ENCODE measurements around the gene YIPF2.
"Not testable (repeated sequence)": the region's sequence is repeated elsewhere in the genome, so short reads cannot be mapped to it uniquely, and the experiment has no call there.

YIPF2 gene

DNA sequence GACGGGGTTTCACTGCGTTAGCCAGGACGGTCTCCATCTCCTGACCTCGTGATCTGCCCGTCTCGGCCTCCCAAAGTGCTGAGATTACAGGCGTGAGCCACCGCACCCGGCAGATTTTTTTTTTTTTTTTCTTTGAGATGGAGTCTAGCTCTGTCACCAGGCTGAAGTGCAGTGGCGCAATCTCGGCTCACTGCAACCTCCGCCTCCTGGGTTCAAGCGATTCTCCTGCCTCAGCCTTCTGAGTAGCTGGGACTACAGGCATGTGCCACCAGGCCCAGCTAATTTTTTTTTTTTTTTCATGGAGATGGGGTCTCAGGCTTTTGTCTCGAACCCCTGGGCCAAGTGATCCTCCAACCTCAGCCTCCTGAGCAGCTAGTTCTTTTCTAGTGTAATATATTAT is 13.2 kb upstream of the YIPF2 start:
- DNase-seq (ENCODE audit: low read depth): not testable (repeated sequence)

DNA sequence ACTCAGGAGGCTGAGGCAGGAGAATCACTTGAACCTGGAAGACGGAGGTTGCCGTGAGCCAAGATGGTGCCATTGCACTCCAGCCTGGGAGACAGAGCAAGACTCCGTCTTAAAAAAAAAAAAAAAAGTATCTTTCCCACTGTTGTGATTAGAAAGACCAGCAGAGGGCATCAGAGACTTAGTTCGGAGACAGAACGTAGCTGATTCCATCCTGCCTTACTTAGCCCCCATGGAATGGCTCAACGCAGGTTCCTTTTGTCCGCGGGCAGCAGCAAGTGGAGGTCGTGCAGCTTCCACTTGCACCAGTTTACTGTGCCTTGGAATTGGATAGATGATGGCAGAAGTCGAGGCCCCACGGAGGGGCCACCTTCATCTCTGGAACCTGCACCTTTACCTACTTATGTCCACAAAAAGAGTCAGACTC is 8.2 kb upstream of the YIPF2 start:
- peak; percentile 69 for DNase-seq (ENCODE audit: low read depth)

DNA sequence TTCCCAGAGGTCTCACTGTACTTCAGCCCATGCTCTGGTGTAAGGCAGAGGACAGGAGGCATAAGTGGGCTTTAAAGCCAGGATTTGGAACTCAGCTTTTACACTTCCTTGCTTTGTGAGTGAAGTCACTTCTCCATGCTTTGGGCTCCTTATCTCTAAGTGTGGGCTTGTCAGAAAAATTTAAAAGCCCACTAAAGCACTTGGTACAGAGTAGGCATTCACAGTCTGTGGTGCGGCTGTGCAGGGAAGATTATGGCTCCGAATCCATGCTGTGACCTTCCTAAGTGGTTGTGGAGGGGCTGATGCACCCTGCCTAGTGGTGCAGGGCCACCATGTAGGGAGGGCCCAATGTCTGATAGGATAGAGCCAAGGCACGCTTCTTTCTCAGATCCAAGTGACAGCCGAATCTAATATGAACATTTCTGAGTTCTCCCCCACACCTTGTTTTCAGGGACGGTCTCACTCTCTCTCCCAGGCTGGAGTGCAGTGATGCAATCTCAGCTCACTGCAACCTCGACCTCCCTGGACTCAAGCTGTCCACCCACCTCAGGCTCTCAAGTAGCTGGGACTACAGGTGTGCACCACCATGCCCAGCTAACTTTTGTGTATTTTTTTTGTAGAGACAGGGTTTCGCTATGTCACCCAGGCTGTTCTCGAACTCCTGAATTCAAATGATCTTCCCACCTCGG is 7.1 kb upstream of the YIPF2 start:
- no peak for DNase-seq (ENCODE audit: low read depth)

DNA sequence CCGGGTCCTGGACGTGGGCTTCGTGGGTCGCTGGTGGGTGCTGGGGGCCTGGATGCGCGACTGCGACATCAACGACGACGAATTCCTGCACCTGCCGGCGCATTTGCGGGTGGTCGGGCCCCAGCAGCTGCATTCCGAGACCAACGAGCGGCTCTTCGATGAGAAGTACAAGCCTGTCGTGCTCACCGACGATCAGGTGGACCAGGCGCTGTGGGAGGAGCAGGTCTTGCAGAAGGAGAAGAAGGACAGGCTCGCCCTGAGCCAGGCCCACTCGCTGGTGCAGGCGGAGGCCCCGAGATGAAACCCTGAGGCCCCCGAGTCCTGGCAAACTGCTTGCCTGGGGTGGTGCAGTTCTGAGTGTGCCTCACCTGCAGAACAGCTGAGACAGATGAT is 959 bp upstream of the YIPF2 start:
- DNase-seq (ENCODE audit: low read depth): no peak

DNA sequence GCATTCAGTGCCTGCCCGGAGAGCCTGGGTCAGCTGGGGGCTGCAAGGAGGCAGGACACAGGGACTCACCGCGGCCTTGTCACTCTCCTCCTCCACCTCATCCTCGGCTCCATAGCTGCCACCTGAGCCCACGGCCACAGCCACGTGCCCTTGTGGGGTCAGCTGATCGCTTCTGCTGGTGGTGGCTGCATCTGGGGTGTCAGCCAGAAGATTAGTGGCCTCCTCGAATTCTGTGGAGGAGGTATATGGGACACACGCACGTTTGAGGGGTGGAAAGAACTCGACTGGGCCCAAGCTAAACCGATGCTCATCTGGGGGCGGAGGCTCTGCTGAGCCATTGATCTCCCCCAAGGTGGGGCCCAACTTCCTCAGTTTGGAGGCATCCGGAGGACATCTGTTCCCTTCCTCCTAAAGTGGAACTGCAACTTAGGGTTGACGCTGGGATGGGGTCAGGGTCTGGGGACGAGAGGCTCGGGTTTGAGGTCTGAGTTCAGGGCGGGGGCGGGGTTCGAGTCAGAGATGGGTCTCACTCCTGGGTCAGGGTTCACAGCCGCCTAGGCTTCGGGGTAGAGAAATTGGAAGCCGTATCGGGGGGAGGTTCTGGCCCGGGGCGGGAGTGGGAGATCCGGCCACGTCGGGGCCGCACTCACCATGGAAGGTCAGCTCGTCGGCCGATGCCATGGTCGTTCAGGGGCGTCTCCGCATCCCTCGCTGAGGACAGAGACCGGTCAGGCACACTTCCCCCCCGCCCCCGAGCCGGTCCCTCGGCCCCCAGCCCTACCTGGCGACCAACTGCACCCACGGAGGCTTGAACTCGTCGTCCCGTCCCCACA is 493 bp downstream of the YIPF2 start:
- no peak for DNase-seq (ENCODE audit: low read depth)

DNA sequence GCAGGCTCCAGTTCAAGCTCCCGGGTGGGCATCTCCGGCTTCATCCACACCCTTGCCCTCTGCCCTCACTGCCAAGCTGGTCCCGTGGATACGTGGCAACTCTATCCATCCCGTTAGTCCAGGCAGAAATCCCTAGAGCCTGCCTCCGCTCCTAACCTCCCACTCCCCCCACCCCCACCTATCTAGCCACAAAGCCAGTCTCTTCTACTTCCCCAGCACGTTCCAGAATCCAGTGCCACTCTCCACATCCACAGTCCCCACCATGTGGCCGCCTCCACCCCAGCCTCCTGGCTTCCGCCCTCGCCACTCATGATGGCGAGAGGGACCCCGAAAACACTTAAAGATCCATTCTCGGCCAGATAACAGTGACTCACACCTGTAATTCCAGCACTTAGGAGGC is 3.8 kb downstream of the YIPF2 start:
- DNase-seq (ENCODE audit: low read depth): no peak

DNA sequence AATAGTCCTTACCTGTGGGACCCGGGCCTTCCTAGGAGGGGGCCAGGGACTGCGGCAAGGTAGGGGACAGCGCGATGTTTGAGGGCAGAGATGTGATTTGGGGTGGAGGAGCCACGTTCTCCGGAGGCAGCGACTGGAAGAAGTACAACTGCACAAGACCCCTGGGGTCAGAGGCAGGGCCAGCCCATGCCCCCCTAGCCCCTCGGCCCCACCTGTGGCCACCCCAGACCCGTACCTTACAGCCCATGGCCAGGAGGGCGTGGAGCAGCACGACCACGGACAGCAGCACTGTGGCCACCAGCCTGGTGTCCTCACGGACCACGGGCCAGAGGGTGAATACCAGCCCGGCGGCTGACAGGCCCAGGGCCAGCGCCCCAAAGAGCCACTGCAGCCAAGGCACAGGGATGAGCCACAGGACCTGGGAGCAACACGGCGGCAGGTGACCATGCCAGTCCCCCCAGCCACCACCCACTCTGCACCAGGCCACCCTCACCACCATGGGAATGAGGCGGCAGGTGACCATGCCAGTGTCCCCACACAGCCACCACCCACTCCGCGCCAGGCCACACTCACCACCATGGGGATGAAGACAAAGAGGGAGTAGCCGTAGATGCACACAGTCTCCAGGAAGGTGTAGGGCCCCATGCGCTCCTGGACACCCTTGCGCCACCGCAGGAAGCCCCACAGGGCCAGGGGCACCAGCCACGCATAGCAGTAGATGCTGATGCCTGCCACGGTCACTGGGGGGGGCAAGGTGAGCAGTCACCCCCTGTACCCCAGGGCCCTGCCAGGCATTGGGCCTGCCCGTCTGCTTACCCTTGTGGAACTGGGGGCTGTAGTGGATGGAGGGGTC is 5.0 kb downstream of the YIPF2 start:
- no peak for DNase-seq (ENCODE audit: low read depth)

DNA sequence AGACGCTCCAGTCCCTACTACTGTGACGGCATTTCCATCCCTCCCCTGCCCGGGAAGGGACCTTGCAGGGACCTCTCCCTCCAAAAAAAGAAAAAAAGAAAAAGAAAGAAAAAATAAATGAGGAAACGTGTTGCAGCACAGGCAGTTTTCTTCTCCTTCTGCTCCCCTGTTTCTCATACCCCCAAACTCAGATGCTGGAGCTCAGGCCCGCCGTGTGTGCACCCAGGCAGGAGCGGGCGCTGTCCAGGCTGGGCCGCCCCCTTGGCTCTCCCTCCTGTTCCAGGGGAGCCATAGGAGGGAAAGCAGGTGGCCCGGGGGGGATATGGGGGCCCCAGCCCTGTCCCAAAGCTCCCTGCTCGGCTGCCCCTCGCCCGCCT is 5.8 kb downstream of the YIPF2 start:
- no peak for DNase-seq (ENCODE audit: low read depth)

DNA sequence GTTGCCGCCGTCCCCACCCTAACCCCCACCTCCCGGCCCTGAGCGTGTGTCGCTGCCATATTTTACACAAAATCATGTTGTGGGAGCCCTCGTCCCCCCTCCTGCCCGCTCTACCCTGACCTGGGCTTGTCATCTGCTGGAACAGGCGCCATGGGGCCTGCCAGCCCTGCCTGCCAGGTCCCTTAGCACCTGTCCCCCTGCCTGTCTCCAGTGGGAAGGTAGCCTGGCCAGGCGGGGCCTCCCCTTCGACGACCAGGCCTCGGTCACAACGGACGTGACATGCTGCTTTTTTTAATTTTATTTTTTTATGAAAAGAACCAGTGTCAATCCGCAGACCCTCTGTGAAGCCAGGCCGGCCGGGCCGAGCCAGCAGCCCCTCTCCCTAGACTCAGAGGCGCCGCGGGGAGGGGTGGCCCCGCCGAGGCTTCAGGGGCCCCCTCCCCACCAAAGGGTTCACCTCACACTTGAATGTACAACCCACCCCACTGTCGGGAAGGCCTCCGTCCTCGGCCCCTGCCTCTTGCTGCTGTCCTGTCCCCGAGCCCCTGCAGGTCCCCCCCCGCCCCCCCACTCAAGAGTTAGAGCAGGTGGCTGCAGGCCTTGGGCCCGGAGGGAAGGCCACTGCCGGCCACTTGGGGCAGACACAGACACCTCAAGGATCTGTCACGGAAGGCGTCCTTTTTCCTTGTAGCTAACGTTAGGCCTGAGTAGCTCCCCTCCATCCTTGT is 6.4 kb downstream of the YIPF2 start:
- DNase-seq (ENCODE audit: low read depth): no peak

DNA sequence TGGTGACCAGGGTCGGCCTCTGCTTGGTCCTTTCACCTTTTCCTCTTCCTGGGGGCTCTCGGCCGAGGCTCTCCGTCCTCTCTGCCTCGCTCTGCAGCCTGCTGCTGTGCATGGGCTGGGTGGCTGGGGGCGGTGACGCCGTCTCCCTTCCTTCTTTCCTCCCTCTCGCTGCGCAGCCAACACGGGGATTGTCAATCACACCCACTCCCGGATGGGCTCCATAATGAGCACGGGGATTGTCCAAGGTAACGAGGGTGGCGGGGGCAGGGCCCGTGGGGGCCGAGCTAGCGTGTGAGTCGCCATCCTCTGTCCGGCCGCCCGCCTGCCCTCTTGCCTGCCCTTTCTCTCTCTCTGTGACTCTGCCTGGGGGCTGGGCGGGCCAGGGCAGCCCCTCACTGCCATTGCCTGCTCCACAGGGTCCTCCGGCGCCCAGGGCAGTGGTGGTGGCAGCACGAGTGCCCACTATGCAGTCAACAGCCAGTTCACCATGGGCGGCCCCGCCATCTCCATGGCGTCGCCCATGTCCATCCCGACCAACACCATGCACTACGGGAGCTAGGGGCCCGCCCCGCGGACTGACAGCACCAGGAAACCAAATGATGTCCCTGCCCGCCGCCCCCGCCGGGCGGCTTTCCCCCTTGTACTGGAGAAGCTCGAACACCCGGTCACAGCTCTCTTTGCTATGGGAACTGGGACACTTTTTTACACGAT is 7.1 kb downstream of the YIPF2 start:
- no peak for DNase-seq (ENCODE audit: low read depth)

DNA sequence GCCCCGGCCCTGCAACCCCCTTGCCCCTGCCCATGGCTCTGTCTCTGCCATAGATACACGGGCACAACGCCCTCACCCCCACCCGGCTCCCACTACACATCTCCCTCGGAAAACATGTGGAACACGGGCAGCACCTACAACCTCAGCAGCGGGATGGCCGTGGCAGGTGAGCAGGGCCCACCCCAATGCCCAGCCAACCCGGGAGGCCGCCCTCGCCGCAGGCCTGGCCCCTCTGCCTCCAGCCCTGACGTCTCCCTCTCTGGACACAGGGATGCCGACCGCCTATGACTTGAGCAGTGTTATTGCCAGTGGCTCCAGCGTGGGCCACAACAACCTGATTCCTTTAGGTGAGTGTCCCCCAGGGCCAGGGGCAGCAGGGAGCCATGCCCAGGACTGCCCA is 7.7 kb downstream of the YIPF2 start:
- no peak for DNase-seq (ENCODE audit: low read depth)

DNA sequence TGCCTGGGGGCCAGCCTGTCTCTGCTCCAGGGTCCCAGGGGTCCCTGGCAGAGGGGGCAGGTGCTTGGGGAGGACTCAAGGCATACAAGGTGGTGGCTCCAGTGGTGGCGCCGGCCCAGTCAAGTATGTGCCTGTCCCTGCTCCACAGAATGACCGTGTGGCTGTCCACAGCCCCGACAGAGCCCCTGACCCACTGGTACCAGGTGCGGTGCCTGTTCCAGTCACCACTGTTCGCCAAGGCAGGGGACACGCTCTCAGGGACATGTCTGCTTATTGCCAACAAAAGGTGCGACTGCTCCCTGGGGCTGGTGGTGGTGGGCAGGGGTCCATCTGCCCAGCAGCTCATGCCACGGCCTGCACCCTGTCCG is 8.2 kb downstream of the YIPF2 start:
- DNase-seq (ENCODE audit: low read depth): no peak

DNA sequence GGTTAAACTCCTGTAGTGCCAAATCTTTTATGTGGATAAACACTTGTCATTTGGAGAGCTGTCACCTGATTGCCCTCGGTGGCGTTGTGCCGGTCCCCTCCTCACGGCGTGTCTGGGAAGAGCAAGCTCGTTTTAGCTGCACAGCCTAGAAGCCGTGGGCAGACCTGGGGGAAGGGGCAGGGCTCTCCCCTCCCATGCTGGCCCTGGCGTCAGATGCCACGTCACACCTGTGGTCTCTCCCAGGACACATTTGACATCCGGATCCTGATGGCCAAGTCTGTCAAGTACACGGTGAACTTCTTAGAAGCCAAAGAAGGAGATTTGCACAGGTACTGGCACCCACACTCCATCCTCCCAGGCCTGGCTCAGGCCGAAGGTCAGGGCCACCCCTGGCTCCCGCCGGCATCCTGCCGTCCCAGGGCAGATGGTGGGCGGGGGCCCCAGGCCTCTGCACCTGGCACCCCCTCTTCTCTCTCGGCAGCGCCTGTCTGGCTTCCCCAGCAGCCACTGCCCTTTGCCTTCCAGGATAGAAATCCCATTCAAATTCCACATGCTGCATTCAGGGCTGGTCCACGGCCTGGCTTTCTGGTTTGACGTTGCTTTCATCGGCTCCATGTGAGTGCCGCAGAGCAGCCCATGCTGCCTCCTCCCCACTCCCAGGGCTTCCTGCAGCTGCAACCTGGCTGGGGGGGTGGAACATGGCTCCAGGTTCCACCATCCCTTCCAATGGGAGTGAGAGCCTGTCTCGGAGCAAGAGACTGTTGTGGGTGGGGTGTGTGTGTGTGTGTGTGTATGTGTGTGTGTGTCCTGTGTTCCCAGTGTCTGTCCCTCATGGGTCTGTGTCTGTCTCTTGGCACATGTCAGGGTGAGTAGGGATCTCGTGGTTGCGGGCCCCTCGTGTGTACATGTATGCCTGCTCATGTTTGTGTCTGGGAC is 8.8 kb downstream of the YIPF2 start:
- DNase-seq (ENCODE audit: low read depth): no peak

DNA sequence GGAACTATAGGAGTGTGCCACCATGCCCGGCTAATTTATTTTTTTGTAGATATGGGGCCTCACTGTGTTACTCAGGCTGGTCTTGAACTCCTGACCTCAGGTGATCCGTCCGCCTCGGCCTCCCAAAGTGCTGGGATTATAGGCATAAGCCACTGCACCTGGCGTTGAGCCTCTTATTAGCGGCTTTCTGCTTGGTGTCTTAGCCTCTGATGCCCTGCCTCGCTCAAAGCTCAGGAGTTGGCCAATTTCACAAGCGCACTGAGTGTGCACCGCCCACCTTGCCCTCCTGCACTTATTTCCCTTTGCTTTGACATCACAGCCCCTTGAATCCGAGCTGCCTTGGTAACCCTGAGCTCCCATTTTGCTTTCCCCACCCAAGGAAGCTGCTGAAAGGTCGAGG is 10.1 kb downstream of the YIPF2 start:
- no peak for DNase-seq (ENCODE audit: low read depth)

DNA sequence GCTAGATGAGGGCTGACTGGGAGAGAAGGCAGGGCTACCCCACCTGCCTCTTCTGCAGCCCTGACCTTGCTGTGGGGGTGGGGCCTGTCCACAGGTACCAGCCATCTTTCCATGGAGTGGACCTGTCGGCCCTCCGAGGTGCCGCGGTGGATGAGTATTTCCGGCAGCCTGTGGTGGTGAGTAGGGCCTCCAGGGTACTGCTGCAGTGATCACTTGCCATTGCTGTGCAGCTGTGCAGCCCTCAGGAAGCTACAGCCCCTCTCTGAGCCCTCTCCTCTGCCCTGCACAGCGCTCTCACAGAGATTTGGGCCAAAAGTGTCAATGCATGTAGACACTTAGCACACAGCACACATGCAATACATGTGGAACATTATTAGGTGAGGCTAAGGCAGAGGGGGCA is 11.8 kb downstream of the YIPF2 start:
- no peak for DNase-seq (ENCODE audit: low read depth)

DNA sequence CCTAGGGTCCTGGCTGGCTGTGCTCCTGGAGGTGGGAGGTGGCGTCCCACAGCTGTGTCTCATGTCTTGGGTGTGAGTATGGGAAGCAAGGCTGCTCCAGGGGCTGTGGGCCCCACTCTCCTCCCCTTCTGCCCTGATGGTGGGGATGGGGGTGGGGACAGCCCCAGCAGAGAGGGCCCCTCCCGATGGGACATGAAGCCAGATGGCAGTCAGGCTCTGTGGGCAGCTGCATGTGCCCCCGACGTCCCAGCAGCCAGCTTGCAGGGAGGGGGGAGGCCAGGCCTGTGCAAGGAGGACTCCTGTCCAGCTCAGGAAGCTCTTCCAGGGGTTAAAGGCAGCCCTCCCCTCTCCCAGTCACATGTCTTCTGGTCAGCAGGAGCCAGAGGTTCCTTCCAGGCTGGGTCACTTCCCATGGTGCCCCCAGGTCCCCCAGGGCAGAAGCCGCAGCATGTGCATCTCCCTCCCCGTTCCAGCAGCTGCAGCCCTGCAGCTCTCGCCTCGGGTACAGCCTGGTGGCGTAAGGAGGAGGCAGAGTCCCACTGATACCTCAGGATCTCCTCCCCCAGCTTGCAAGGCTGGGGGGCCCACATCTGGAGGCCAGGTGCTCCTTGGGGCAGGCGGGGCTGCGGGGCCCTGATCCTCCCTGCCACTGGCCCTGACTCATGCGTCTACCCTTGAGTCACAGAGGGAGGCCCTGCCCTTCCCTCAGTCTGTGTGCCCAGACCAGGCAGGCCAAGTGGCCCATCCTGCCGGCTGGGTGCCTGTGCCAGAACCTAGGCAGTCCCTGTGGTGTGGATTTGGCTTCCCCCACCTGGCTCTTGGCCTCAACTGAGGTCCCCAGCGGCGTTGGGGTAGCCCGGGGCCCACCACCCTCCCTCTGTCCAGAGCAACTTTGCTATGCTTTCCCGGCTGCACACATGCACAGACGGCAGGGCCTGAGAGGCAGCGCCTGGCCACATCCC is 13.0 kb downstream of the YIPF2 start:
- DNase-seq (ENCODE audit: low read depth): peak; percentile 95

DNA sequence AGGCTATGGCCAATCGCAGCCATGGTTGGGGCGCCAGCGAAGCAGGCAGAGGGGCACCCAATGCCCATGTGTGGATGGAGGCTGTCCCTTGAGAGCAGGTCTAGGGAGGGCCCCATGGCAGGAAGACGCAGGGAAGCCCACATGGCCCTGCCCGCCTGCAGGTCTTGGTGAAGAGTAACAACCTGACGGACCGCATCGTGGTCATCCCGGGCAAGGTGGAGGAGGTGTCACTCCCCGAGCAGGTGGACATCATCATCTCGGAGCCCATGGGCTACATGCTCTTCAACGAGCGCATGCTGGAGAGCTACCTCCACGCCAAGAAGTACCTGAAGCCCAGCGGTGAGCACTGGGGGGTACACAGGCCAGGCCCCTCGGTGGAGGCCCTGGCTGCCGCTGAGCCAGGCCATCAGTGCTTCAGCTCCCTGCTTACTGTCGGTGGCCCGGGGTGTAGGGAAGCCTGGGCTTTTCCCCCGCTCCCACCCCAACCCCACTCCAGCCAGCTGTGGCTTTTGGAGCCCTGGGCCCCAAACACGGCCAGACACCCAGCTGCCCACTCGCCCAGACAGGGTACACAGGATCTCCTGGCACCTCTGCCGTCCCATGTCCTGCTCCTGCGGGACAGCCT is 14.6 kb downstream of the YIPF2 start:
- DNase-seq (ENCODE audit: low read depth): no peak

DNA sequence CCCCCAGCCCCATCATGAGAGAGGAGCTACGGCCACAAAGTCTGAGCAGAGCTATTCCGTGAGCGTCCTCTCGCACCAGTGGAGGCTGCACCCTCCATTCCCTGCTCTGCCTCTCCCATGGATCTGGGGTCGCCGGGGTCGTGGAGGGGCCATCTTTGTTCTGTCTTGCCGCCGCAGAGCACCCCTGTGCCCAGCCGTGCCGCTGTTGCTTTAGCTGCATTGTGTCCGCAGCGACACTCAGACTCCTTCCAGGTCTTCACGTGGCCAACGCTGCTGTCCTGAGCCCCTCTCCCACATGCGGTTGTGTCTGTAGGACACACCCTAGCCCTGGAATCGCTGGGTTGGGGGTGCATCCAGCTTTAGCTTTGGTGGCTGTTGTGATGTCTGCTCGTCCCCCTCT is 15.8 kb downstream of the YIPF2 start:
- DNase-seq (ENCODE audit: low read depth): no peak

All from fibroblast of gingiva (primary cell).